Stimulated activated memory B cell treated with anti-CD40 and anti-IgM and Interleukin-4, amounts not matched to agents 10 μg/mL and 1 μg/mL and 100 μg/mL, for 72 hours (primary cell): Measurements from ENCODE around the gene PHEX.
A peak's percentile ranks its signal among the peaks of the same experiment; 100 is the strongest.

Source experiments
- ATAC-seq: fragments of 150-1000 bp; cut with Tn5 transposase; 2 replicates; pipeline ENCODE4 v1.10.0; 2021
- H3K27ac Mint-ChIP-seq: one replicate; pipeline ENCODE4 v1.8.0; 2022; ENCODE audit warnings: mild to moderate bottlenecking, mixed read lengths
- H3K27me3 Mint-ChIP-seq: one replicate; pipeline ENCODE4 v1.8.0; 2022; ENCODE audit warnings: mixed read lengths
- H3K36me3 Mint-ChIP-seq: one replicate; pipeline ENCODE4 v1.8.0; 2022; ENCODE audit warnings: mixed read lengths
- H3K4me1 Mint-ChIP-seq: one replicate; pipeline ENCODE4 v1.8.0; 2022; ENCODE audit warnings: mixed read lengths
- H3K4me3 Mint-ChIP-seq: one replicate; pipeline ENCODE4 v1.8.0; 2022; ENCODE audit warnings: mild to moderate bottlenecking, moderate library complexity, mixed read lengths
- H3K9me3 Mint-ChIP-seq: one replicate; pipeline ENCODE4 v1.8.0; 2022; ENCODE audit warnings: mixed read lengths

PHEX gene

DNA sequence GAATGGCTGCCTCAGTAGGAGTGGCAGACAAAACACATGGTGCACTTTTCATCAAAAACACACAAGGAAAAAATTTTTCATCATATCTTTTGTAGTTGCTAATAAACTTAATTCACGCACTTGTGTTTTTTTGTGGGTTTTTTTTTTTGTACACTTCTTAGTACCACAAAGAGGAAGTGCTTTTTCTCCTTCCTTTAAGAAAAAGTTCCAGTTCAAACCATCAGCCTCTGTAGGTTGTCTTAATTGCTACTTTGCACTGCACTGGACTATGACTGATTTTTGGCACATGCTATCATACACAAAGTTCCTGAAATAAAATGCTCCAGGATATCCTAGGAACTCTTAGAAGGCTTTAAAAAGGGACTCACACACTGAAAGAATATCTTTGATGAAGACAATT is at the start of gene PHEX:
TSS of gene PHEX (plus strand) at position 242 of the 400 bp plus-strand sequence. CDS start 681 bp downstream, outside the sequence.
- Mint-ChIP-seq H3K27ac (peak within 1 kb of the TSS; percentile 69), H3K27me3 (no peaks in the 10 kb centered on the region), H3K9me3 (no peaks in the 10 kb centered on the region), H3K4me3 (peak within 1 kb of the TSS; percentile 46), H3K36me3 (no peaks in the 10 kb centered on the region), H3K4me1 (peaks cover 19% of the 10 kb centered on the region)
- ATAC-seq = no peak

DNA sequence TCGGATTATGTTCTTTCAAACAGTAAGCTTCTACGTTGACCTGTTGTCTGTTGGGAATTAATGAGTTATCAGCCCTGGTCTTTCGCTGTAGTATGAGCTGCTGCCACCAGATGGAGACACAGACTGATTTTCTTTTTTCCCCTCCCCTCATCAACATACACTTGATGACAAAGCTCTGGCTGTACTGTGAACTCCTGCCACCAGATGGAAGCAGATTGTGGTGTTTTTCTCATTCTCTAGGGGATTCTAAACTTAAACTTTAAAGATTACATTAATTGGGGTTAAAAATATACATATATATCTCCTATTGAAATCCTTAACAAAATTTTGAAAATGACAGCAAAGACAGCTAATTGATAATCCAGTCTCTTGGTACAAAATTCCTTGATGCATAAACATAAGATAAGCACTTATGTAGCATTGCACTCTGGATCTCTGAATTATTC is 46.8 kb upstream of the PHEX start:
- Mint-ChIP-seq H3K4me3 (no peak overlapping the region), H3K4me1 (peaks cover 10% of the 10 kb centered on the region), H3K9me3 (no peaks in the 10 kb centered on the region), H3K27ac (peak overlapping the region; percentile 17), H3K27me3 (no peaks in the 10 kb centered on the region), H3K36me3 (peaks cover 27% of the 10 kb centered on the region)
- ATAC-seq = peak; percentile 91

DNA sequence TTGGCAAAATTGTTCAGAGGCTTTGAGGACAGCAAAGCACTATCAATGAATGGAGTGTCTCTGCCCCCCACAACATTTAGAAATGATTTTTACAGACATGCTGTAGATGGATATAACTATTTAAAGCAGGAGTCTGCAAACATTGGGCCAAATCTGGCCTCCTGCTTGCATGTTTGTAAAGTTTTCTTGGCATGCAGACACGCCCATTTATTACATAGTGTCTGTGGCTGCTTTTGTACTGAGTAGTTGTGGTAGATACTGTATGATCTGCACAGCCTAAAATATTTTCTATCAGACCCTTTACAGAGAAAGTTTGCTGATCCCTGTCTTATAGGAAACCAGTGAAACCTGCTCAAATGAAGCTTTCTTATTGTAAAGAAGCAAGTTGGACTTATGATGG is 45.5 kb upstream of the PHEX start:
- H3K27ac Mint-ChIP-seq = no peak overlapping the region
- peaks cover 21% of the 10 kb centered on the region for H3K4me1 Mint-ChIP-seq
- H3K27me3 Mint-ChIP-seq = no peaks in the 10 kb centered on the region
- H3K4me3 Mint-ChIP-seq = no peak overlapping the region
- peaks cover 24% of the 10 kb centered on the region for H3K36me3 Mint-ChIP-seq
- no peaks in the 10 kb centered on the region for H3K9me3 Mint-ChIP-seq
- ATAC-seq = no peak

DNA sequence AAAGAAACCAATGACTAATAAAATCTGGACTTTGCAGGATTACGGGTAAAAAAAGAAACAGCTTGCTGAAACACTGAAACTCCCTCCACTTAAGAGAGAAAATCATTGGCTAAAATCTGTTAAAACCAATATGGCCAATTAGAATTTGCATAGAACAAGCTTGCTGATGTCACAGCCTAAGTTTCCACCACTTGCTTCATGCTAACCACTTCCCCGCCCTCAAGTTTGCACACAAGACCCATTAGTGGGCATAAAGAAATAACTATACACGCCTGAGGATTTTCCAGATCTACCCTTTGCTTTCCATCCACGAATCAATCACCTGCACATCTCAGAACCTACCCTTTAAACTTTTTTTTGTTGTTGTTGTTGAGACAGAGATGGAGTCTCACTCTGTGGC is 42.7 kb upstream of the PHEX start:
- Mint-ChIP-seq H3K4me1 (peaks cover 47% of the 10 kb centered on the region), H3K27me3 (no peaks in the 10 kb centered on the region), H3K4me3 (no peak overlapping the region), H3K9me3 (no peaks in the 10 kb centered on the region), H3K27ac (peak overlapping the region; percentile 93), H3K36me3 (peaks cover 25% of the 10 kb centered on the region)
- peak; percentile 73 for ATAC-seq

DNA sequence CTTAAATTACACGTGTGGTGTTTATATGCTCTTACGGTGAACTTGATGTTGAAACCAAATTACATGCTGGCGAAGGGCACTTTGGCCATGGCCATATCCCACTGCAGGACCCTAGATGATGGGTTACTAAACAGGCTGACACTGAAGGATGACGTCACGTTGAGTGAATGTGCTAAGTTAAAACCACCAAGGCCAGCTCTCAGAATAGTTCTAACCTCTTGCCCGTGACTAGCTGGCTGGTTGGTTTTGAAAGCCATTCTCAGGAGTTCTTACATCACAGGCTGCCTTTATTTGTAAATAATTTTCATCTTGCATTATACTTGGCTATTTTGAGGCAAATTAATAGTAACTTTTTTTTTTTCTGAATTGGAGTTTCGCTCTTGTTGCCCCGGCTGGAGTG is 41.3 kb upstream of the PHEX start:
- Mint-ChIP-seq H3K27ac (peak overlapping the region; percentile 93), H3K36me3 (peaks cover 18% of the 10 kb centered on the region), H3K4me1 (peaks cover 47% of the 10 kb centered on the region), H3K27me3 (no peaks in the 10 kb centered on the region), H3K9me3 (no peaks in the 10 kb centered on the region), H3K4me3 (no peak overlapping the region)
- ATAC-seq = no peak

DNA sequence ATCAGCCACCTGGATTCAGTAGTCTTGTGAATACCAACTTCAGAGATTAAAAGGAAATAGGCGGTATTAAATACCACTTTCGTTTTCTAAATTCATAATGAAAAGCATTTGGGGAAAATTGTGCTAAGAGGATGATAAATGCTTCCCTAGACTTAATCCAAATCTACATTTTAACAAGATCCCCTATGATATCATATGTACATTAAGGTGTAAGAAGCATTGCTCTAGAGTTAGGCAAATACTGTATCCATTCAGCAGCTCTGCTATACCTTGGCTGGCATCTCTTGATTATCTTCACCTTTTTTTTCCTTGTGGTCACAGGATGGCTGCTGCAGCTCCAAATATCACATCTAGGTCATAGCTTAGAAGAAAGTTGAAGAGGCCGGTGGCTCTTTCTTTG is 40.6 kb upstream of the PHEX start:
- H3K27ac Mint-ChIP-seq = peak overlapping the region; percentile 93
- no peaks in the 10 kb centered on the region for H3K27me3 Mint-ChIP-seq

DNA sequence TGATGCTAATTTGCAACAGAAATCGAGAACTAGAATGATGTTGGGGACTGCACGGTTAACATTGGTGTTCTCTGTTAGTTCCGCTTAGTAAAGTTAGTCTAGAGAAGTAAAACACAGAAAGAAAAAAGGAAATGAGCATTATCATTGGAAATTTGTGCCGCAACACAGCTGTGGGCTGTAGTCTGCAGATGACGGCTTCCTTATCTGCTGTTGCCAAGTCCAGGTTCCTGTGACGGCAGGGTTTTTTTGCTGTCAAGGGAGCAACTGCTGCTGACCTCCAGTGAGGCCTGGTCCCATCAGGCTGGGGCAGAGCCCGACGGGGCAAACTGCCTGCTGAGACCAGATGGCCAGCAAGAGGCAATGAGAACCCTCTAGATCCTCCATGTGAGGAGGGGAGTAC is 38.9 kb upstream of the PHEX start:
- H3K4me3 Mint-ChIP-seq = no peak overlapping the region
- no peaks in the 10 kb centered on the region for H3K27me3 Mint-ChIP-seq
- no peaks in the 10 kb centered on the region for H3K9me3 Mint-ChIP-seq
- peaks cover 18% of the 10 kb centered on the region for H3K36me3 Mint-ChIP-seq
- peak; percentile 96 for ATAC-seq
- peaks cover 47% of the 10 kb centered on the region for H3K4me1 Mint-ChIP-seq
- peak overlapping the region; percentile 93 for H3K27ac Mint-ChIP-seq

More for the DNA sequence above, 40.6 kb upstream of the PHEX start:
- no peak for ATAC-seq
- peaks cover 18% of the 10 kb centered on the region for H3K36me3 Mint-ChIP-seq
- H3K4me3 Mint-ChIP-seq = no peak overlapping the region
- peaks cover 47% of the 10 kb centered on the region for H3K4me1 Mint-ChIP-seq
- H3K9me3 Mint-ChIP-seq = no peaks in the 10 kb centered on the region

DNA sequence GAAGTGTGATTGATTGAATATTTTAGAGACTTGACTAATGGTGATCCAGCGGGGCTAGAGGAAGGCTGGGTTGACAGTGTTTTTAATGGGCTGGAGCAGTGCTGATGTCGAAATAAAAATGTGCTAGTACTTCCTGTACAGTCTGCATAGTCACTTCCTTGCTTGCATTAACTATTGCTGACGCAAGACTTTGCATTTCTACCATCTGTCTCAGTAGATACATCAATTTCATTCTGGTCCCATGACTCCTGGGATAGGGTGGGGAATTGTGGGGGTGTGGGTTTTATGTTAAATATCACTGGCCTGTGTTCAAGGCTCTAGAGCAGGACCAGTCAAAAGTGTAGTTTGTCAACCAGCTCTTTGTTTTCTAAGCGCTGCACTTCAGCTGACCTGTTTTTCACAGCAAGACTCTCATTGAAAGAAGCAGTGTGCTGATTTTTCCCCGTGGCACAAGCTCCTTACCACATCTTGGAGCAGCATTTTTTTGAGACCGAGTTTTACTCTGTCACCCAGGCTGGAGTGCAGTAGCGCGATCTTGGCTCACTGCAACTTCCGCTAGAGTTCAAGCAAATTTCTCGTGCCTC is 35.2 kb upstream of the PHEX start:
- H3K4me3 Mint-ChIP-seq = no peak overlapping the region
- H3K9me3 Mint-ChIP-seq = no peaks in the 10 kb centered on the region
- H3K27ac Mint-ChIP-seq = no peak overlapping the region
- peaks cover 23% of the 10 kb centered on the region for H3K4me1 Mint-ChIP-seq
- H3K36me3 Mint-ChIP-seq = peaks cover 14% of the 10 kb centered on the region
- H3K27me3 Mint-ChIP-seq = no peaks in the 10 kb centered on the region
- no peak for ATAC-seq

DNA sequence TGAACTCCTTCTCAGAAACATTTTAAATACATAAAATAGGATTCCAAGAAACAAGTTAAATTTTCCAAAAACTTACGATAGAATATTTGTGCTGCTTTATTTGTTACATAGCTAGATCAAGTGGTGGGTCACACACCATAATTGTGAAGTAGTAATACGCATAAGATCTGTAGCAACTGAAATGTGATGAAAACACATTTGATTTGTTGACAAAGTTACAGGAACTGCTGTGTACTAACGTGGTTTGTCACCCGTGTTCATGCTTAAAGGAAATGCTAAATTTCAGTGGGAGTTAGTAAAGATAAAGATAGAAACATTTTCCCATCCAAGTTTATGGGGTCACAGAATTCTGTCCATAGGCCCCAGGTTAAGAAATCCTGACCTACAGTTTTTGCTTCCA is 34.1 kb upstream of the PHEX start:
- no peak overlapping the region for H3K27ac Mint-ChIP-seq
- H3K9me3 Mint-ChIP-seq = no peaks in the 10 kb centered on the region
- H3K36me3 Mint-ChIP-seq = peaks cover 25% of the 10 kb centered on the region

DNA sequence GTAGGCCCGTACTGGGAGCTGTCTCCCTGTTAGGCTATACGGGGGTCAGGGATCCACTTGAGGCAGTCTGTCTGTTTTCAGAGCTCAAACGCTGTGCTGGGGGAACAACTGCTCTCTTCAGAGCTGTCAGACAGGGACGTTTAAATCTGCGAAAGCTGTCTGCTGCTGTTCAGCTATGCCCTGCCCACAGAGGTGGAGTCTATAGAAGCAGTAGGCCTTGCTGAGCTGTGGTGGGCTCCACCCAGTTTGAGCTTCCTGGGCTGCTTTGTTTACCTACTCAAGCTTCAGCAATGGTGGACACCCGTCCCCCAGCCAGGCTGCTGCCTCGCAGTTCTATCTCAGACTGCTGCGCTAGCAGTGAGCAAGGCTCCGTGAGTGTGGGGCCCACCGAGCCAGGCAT is 27.3 kb upstream of the PHEX start:
- Mint-ChIP-seq H3K4me3 (no peak overlapping the region), H3K36me3 (peaks cover 40% of the 10 kb centered on the region), H3K4me1 (peaks cover 8% of the 10 kb centered on the region), H3K27ac (no peak overlapping the region), H3K9me3 (no peaks in the 10 kb centered on the region), H3K27me3 (no peaks in the 10 kb centered on the region)
- ATAC-seq = no peak

More for the DNA sequence above, 34.1 kb upstream of the PHEX start:
- H3K4me1 Mint-ChIP-seq = peaks cover 20% of the 10 kb centered on the region
- H3K4me3 Mint-ChIP-seq = no peak overlapping the region
- ATAC-seq = no peak
- no peaks in the 10 kb centered on the region for H3K27me3 Mint-ChIP-seq

DNA sequence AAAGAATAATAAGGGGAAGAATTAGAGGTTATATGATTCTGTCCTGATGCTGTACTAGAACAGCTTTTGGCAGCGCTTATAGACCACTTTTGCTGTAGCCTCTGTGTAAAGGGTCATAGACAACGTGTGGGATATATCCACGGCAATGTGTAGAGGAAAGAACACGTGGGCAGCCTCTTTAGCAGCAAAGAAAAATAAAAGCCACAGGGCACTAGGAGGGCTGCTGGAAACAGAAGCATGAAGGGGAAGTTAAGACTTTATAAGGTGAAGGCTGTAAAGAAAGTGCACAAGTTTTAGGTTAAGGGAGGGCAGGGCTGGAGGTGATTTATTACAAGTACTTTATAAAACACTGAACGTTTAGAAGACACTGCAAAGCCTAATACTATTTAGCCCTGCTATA is 20.1 kb upstream of the PHEX start:
- peaks cover 5% of the 10 kb centered on the region for H3K36me3 Mint-ChIP-seq
- no peak overlapping the region for H3K27ac Mint-ChIP-seq
- no peaks in the 10 kb centered on the region for H3K4me1 Mint-ChIP-seq
- H3K27me3 Mint-ChIP-seq = no peaks in the 10 kb centered on the region
- no peak overlapping the region for H3K4me3 Mint-ChIP-seq
- H3K9me3 Mint-ChIP-seq = no peaks in the 10 kb centered on the region
- ATAC-seq = no peak

DNA sequence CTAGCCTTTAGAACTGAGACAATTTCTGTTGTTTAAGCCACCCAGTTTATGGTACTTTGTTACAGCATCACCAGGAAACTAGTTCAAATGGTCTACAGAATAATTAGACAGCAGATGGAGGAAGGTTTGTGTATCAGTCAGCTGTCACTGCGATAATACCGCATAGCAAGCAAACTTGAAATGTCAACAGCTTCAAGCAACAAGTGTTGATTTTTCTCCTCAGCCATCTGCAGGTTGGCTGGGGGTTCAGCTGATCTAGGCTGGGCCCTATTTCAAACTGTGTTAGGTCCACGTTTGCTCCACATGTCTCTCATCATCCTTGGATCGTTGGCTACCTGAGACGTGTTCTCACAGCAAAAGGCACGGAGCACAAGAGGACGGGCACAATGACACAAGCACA is 19.2 kb upstream of the PHEX start:
- H3K36me3 Mint-ChIP-seq = peaks cover 5% of the 10 kb centered on the region
- H3K9me3 Mint-ChIP-seq = no peaks in the 10 kb centered on the region
- H3K27ac Mint-ChIP-seq = no peak overlapping the region
- H3K4me1 Mint-ChIP-seq = no peaks in the 10 kb centered on the region
- no peak overlapping the region for H3K4me3 Mint-ChIP-seq
- no peak for ATAC-seq
- no peaks in the 10 kb centered on the region for H3K27me3 Mint-ChIP-seq

DNA sequence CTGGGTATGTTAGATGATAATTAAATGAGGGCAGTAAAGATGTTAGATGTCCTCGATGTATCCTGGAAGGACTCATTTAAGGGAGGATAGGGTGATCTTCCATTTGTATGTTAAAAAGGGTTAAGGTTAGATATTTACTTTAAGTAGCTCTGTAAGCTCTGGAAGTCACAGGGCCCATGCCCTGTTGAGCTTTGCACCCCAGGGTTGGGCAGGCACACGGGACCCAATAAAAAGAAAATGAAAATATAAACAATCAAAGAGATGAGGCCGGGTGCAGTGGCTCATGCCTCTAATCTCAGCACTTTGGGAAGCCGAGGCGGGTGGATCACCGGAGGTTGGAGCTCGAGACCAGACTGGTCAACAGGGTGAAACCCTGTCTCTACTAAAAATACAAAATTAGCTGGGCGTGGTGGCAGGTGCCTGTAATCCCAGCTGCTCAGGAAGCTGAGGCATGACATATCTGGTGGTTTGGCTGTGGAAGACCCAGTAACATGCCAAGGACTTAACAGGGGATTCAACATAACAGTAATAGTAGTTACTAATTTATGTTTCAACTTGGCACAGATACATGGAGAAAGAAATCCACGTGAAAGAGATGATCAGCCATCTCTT is 16.9 kb upstream of the PHEX start:
- H3K27me3 Mint-ChIP-seq = no peaks in the 10 kb centered on the region
- H3K4me1 Mint-ChIP-seq = no peaks in the 10 kb centered on the region
- no peaks in the 10 kb centered on the region for H3K9me3 Mint-ChIP-seq
- no peak overlapping the region for H3K27ac Mint-ChIP-seq
- no peak for ATAC-seq
- H3K4me3 Mint-ChIP-seq = no peak overlapping the region
- peaks cover 5% of the 10 kb centered on the region for H3K36me3 Mint-ChIP-seq

DNA sequence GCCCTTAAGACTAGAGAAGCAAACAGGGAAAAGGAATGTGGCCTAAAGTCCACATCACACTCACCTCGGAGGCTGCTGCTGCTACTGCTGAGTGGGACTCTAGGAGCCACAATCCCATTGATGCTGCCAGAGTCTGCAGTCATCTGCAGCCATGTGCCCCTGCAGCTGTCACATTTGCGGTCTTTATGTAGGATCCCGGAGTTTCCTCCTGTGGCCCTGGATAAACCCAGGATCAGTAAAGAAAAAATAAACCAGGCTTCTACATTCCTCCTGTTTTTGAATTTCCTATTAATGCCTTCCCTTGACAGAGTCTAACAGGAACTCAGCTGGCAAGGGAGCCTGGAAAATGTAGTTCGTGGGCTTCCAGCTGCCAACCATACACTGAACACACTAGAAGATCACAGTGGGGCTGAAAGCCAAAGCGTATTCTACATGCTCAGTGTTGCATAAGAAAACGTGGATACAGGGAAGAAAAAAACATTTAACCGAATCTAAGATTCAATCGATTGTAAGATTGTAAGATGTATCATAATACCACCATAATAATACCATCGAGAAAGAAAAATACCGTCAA is 10.3 kb upstream of the PHEX start:
- Mint-ChIP-seq H3K27me3 (no peaks in the 10 kb centered on the region), H3K9me3 (no peaks in the 10 kb centered on the region), H3K27ac (no peak overlapping the region), H3K4me3 (no peak overlapping the region), H3K36me3 (peaks cover 6% of the 10 kb centered on the region), H3K4me1 (no peaks in the 10 kb centered on the region)
- ATAC-seq = no peak

DNA sequence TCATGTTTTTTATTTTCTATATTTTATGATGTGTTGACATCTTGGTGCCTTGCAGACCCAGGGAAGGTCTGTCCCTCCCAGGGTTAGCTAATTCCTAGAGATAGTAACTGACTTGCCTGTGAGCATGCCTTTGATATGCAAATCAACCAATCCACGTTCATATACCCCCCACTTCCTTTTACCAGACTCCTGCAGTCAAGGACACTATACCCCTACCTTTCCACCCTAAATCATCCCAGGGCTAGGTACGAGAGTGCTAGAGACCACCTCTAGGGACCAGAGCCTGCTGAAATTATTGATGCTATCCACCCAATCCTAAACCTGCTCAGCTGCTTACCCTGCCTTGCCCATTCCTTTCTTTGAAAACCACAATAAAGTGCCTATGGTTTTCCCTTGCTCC is 7.5 kb upstream of the PHEX start:
- ATAC-seq = no peak
- Mint-ChIP-seq H3K27ac (no peak overlapping the region), H3K4me3 (no peak overlapping the region), H3K4me1 (peaks cover 5% of the 10 kb centered on the region), H3K9me3 (no peaks in the 10 kb centered on the region), H3K36me3 (peaks cover 6% of the 10 kb centered on the region), H3K27me3 (no peaks in the 10 kb centered on the region)

DNA sequence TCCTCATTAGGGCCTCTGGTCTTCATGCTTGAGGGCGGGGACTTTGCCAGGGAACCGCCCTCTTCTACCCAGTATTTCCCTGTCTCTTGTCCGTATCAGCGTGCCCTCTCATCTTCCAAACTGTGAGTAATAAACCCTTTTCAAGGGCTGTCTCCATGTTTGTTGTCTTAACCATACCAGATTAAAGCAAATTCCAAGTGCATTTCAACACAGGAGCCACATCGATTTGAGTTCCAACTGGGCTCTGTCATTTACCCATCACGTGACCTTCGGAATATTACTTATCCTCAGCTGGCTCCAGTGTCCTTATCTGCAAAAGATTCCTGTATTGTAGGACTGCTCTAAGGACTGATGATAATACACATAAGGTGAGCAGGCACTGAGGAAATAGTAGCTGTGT is 6.4 kb upstream of the PHEX start:
- peaks cover 8% of the 10 kb centered on the region for H3K4me1 Mint-ChIP-seq
- no peaks in the 10 kb centered on the region for H3K27me3 Mint-ChIP-seq
- no peak overlapping the region for H3K4me3 Mint-ChIP-seq
- H3K27ac Mint-ChIP-seq = no peak overlapping the region
- ATAC-seq = no peak
- no peaks in the 10 kb centered on the region for H3K9me3 Mint-ChIP-seq
- peaks cover 5% of the 10 kb centered on the region for H3K36me3 Mint-ChIP-seq
